HCEC 1CT (cell line): ENCODE data around the gene GNS.

Source experiments
- DNase-seq: peaks from one replicate; pipeline ENCODE4 v3.0.0-alpha.2; 2017

The GNS gene

GRCh38 chr12:64759035-64759894, at the start of gene GNS:
Gene GNS (minus strand): TSS chr12:64759406. CDS start chr12:64759276, 130 bp downstream.
- peak; percentile 93 for DNase-seq

- no peak for DNase-seq
Measured at GRCh38 chr12:64808110-64808509, 48.9 kb upstream of the GNS start.

- peak; percentile 86 for DNase-seq
Measured at GRCh38 chr12:64806593-64807460, 47.6 kb upstream of the GNS start.

GRCh38 chr12:64806173-64806572, 47.0 kb upstream of the GNS start:
- no peak for DNase-seq

GRCh38 chr12:64802180-64802775, 43.1 kb upstream of the GNS start:
- peak; percentile 35 for DNase-seq

GRCh38 chr12:64801381-64801780, 42.2 kb upstream of the GNS start:
- DNase-seq: peak; percentile 53

GRCh38 chr12:64800640-64801039, 41.4 kb upstream of the GNS start:
- DNase-seq: no peak

GRCh38 chr12:64798165-64798564, 39.0 kb upstream of the GNS start:
- DNase-seq: no peak

- peak; percentile 17 for DNase-seq
Measured at GRCh38 chr12:64797156-64797555, 38.0 kb upstream of the GNS start.

GRCh38 chr12:64796205-64796845, 37.1 kb upstream of the GNS start:
- DNase-seq: peak; percentile 86

GRCh38 chr12:64794305-64794704, 35.1 kb upstream of the GNS start:
- DNase-seq: no peak

- no peak for DNase-seq
Measured at GRCh38 chr12:64793610-64794009, 34.4 kb upstream of the GNS start.

GRCh38 chr12:64792128-64792527, 32.9 kb upstream of the GNS start:
- DNase-seq: no peak

GRCh38 chr12:64791036-64791435, 31.8 kb upstream of the GNS start:
- no peak for DNase-seq

- no peak for DNase-seq
Measured at GRCh38 chr12:64790166-64790565, 31.0 kb upstream of the GNS start.

- DNase-seq: no peak
Measured at GRCh38 chr12:64785838-64786237, 26.6 kb upstream of the GNS start.

GRCh38 chr12:64782191-64782876, 23.1 kb upstream of the GNS start:
- no peak for DNase-seq

- DNase-seq: no peak
Measured at GRCh38 chr12:64781280-64782190, 22.3 kb upstream of the GNS start.

GRCh38 chr12:64780531-64781279, 21.5 kb upstream of the GNS start:
- no peak for DNase-seq

GRCh38 chr12:64780132-64780530, 20.9 kb upstream of the GNS start:
- DNase-seq: no peak
